Neural cell (in vitro differentiated cells): ENCODE measurements around the gene TMEM17.

Source experiments
- CTCF ChIP-seq: fragments of 450-650 bp; IDR thresholded peaks from 2 replicates; pipeline ENCODE4 v1.5.1; 2014; ENCODE audit warnings: antibody characterized with exemption, mild to moderate bottlenecking, moderate library complexity; ENCODE audit not compliant: poor library complexity, severe bottlenecking
- EZH2 ChIP-seq: fragments of 200-600, 300-800 bp; shearing (Covaris generic), sonication (generic); IDR thresholded peaks from 2 replicates; pipeline ENCODE4 v1.6.1; 2014; ENCODE audit warnings: antibody characterized with exemption, low read length, borderline replicate concordance, mild to moderate bottlenecking; ENCODE audit not compliant: insufficient read depth, poor library complexity, severe bottlenecking
- MXI1 ChIP-seq: fragments of 450-650 bp; conservative IDR thresholded peaks from 2 replicates; pipeline ENCODE4 v1.6.1; 2014; ENCODE audit warnings: antibody characterized with exemption, mild to moderate bottlenecking; ENCODE audit not compliant: poor library complexity, severe bottlenecking
- POLR2AphosphoS5 ChIP-seq: IDR thresholded peaks from 2 replicates; pipeline ENCODE4 v1.6.1; 2012
- RAD21 ChIP-seq: fragments of 450-650 bp; conservative IDR thresholded peaks from 2 replicates; pipeline ENCODE4 v1.6.1; 2014; ENCODE audit warnings: antibody characterized with exemption, mild to moderate bottlenecking, moderate library complexity
- REST ChIP-seq: IDR thresholded peaks from 2 replicates; pipeline ENCODE4 v1.6.1; 2012; ENCODE audit warnings: borderline replicate concordance

GRCh38 chr2:62458671-62459081, 47.3 kb downstream of the TMEM17 start:
- TF ChIP-seq CTCF (no peak), REST (no peak), EZH2 (no peak), POLR2AphosphoS5 (no peak), RAD21 (no peak), MXI1 (no peak)
